GM13977 (cell line): Measurements from ENCODE around the gene SCYGR3.

Source experiments
- DNase-seq: peaks from one replicate; pipeline ENCODE4 v3.0.0; 2012; ENCODE audit warnings: low spot score
- in situ Hi-C: fragments of 300-500 bp; cut with MboI; formaldehyde crosslinking; loops from one replicate; pipeline ENCODE4 v1.12.0; 2022; ENCODE audit warnings: low sequenced_read_pairs, low pct_unique_long_range_greater_than_20kb, mixed read lengths, inconsistent platforms; ENCODE audit not compliant: unreplicated experiment
- TF ChIP-seq, protein P1 (sequence below): IDR thresholded peaks from 2 replicates; pipeline ENCODE4 v1.5.1; 2012; ENCODE audit warnings: mild to moderate bottlenecking, control low read depth; ENCODE audit not compliant: insufficient read depth; ENCODE audit errors: extremely low read depth, missing control alignments

The SCYGR3 gene

GRCh38 chr2:227653419-227653818 lies 38.8 kb upstream of the SCYGR3 start:
- TF ChIP-seq, protein P1, sequence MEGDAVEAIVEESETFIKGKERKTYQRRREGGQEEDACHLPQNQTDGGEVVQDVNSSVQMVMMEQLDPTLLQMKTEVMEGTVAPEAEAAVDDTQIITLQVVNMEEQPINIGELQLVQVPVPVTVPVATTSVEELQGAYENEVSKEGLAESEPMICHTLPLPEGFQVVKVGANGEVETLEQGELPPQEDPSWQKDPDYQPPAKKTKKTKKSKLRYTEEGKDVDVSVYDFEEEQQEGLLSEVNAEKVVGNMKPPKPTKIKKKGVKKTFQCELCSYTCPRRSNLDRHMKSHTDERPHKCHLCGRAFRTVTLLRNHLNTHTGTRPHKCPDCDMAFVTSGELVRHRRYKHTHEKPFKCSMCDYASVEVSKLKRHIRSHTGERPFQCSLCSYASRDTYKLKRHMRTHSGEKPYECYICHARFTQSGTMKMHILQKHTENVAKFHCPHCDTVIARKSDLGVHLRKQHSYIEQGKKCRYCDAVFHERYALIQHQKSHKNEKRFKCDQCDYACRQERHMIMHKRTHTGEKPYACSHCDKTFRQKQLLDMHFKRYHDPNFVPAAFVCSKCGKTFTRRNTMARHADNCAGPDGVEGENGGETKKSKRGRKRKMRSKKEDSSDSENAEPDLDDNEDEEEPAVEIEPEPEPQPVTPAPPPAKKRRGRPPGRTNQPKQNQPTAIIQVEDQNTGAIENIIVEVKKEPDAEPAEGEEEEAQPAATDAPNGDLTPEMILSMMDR = no peak
- in situ Hi-C loops = loop anchor here (25.0 kb wide), 1 partner anchor 209 kb away; the partner anchor contains the start of gene DAW1
- no peak for DNase-seq

GRCh38 chr2:227643990-227644551 lies 29.4 kb upstream of the SCYGR3 start:
- in situ Hi-C loops = no loop called here
- TF ChIP-seq, protein P1 = no peak
- no peak for DNase-seq

DNA sequence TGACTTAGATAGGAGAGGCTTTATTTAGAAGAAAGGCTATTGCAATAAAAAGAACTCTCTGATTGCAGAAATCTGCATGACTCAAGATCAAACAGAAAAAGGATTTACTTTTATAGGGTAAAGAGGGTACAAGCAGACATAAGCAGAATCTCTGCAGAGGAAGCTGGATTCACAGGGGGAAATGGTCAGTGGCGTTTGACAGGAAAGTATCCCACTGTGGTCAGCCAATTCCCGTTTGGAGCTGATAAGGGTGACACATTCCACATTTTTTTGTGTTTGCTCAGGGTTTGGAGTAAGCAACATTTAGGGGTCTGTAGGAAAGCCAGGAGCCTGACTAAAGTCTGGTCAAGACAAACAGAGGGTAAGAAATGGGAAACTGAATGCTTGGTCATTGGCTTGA lies 28.0 kb upstream of the SCYGR3 start:
- TF ChIP-seq, protein P1 = no peak
- DNase-seq = no peak
- in situ Hi-C loops = no loop called here

- TF ChIP-seq, protein P1 = no peak
- DNase-seq = no peak
- in situ Hi-C loops = no loop called here
Observed at GRCh38 chr2:227634201-227634600, 19.6 kb upstream of the SCYGR3 start.

GRCh38 chr2:227632827-227633226 lies 18.2 kb upstream of the SCYGR3 start:
- DNase-seq = no peak
- in situ Hi-C loops = no loop called here
- TF ChIP-seq, protein P1 = no peak

GRCh38 chr2:227630322-227630721 lies 15.7 kb upstream of the SCYGR3 start:
- in situ Hi-C loops = no loop called here
- TF ChIP-seq, protein P1 = no peak

More at GRCh38 chr2:227630322-227630721, 15.7 kb upstream of the SCYGR3 start:
- no peak for DNase-seq
